Stimulated activated effector memory CD8-positive, alpha-beta T cell treated with anti-CD3 and anti-CD28 coated beads, Interleukin-12 subunit alpha, Interleukin-12 subunit beta, amount 100 ng/mL, for 72 hours (primary cell): ENCODE data around the gene PRR15L.

Experiments used
- ATAC-seq: fragments of 150-1000 bp; cut with Tn5 transposase; 2 replicates; pipeline ENCODE4 v1.10.0; 2021
- DNase-seq, 2 donors: peaks; one replicate each; pipeline ENCODE4 v3.0.0; 2021 to 2022; ENCODE audit warnings: low spot score in 2 of 2
- H3K27ac Mint-ChIP-seq: one replicate; pipeline ENCODE4 v1.8.0; 2022; ENCODE audit warnings: mild to moderate bottlenecking, mixed read lengths
- H3K36me3 Mint-ChIP-seq: one replicate; pipeline ENCODE4 v1.8.0; 2022; ENCODE audit warnings: mild to moderate bottlenecking, mixed read lengths
- H3K4me1 Mint-ChIP-seq: one replicate; pipeline ENCODE4 v1.8.0; 2022; ENCODE audit warnings: mixed read lengths
- H3K4me3 Mint-ChIP-seq: one replicate; pipeline ENCODE4 v1.8.0; 2022; ENCODE audit warnings: mild to moderate bottlenecking, mixed read lengths
- H3K9me3 Mint-ChIP-seq: one replicate; pipeline ENCODE4 v1.8.0; 2022; ENCODE audit warnings: mixed read lengths

PRR15L gene

GRCh38 chr17:47916489-47917208 lies 41.0 kb downstream of the PRR15L start:
- H3K27ac Mint-ChIP-seq: peak overlapping the region; percentile 73

GRCh38 chr17:47915776-47916398 lies 41.8 kb downstream of the PRR15L start:
- Mint-ChIP-seq H3K4me3 (no peak overlapping the region), H3K4me1 (peaks cover 26% of the 10 kb centered on the region), H3K27ac (peak overlapping the region; percentile 27), H3K36me3 (peaks cover 65% of the 10 kb centered on the region), H3K9me3 (no peaks in the 10 kb centered on the region)
- ATAC-seq (no peak), DNase-seq (no peak)

More at GRCh38 chr17:47916489-47917208, 41.0 kb downstream of the PRR15L start:
- ATAC-seq (no peak), DNase-seq (no peak)
- H3K4me1 Mint-ChIP-seq: peaks cover 26% of the 10 kb centered on the region
- peaks cover 71% of the 10 kb centered on the region for H3K36me3 Mint-ChIP-seq
- H3K4me3 Mint-ChIP-seq: no peak overlapping the region
- H3K9me3 Mint-ChIP-seq: no peaks in the 10 kb centered on the region

- Mint-ChIP-seq H3K9me3 (no peaks in the 10 kb centered on the region), H3K4me3 (no peak overlapping the region), H3K4me1 (peaks cover 23% of the 10 kb centered on the region), H3K27ac (peak overlapping the region; percentile 76), H3K36me3 (peaks cover 54% of the 10 kb centered on the region)
- ATAC-seq: no peak
- DNase-seq: no peak
These were observed 43.3 kb downstream of the PRR15L start for GRCh38 chr17:47914306-47914948.

- Mint-ChIP-seq H3K9me3 (no peaks in the 10 kb centered on the region), H3K36me3 (peaks cover 48% of the 10 kb centered on the region), H3K27ac (peak overlapping the region; percentile 20), H3K4me3 (no peak overlapping the region), H3K4me1 (peaks cover 23% of the 10 kb centered on the region)
- DNase-seq (no peak), ATAC-seq (no peak)
These were observed 44.6 kb downstream of the PRR15L start for GRCh38 chr17:47913050-47913449.

- peaks cover 44% of the 10 kb centered on the region for H3K4me1 Mint-ChIP-seq
- ATAC-seq (no peak), DNase-seq (no peak)
- H3K27ac Mint-ChIP-seq: peak overlapping the region; percentile 2
- H3K4me3 Mint-ChIP-seq: no peak overlapping the region
- H3K36me3 Mint-ChIP-seq: peaks cover 22% of the 10 kb centered on the region
- no peaks in the 10 kb centered on the region for H3K9me3 Mint-ChIP-seq
These were observed 49.6 kb downstream of the PRR15L start for GRCh38 chr17:47907932-47908562.

GRCh38 chr17:47906443-47906842 lies 51.2 kb downstream of the PRR15L start:
- no peak overlapping the region for H3K4me3 Mint-ChIP-seq
- ATAC-seq (no peak), DNase-seq (no peak)
- H3K4me1 Mint-ChIP-seq: peaks cover 43% of the 10 kb centered on the region
- no peaks in the 10 kb centered on the region for H3K9me3 Mint-ChIP-seq
- H3K36me3 Mint-ChIP-seq: peaks cover 28% of the 10 kb centered on the region
- peak overlapping the region; percentile 16 for H3K27ac Mint-ChIP-seq

- H3K27ac Mint-ChIP-seq: peak overlapping the region; percentile 2
- H3K36me3 Mint-ChIP-seq: peaks cover 30% of the 10 kb centered on the region
- peaks cover 44% of the 10 kb centered on the region for H3K4me1 Mint-ChIP-seq
- ATAC-seq: no peak
- H3K4me3 Mint-ChIP-seq: no peak overlapping the region
- no peaks in the 10 kb centered on the region for H3K9me3 Mint-ChIP-seq
- DNase-seq: no peak
These were observed 52.4 kb downstream of the PRR15L start for GRCh38 chr17:47905221-47905733.

GRCh38 chr17:47902039-47902744 lies 55.5 kb downstream of the PRR15L start:
- Mint-ChIP-seq H3K27ac (peak overlapping the region; percentile 80), H3K4me1 (peaks cover 60% of the 10 kb centered on the region), H3K4me3 (no peak overlapping the region), H3K9me3 (no peaks in the 10 kb centered on the region), H3K36me3 (peaks cover 43% of the 10 kb centered on the region)
- no peak for DNase-seq
- no peak for ATAC-seq
